ENCODE results near the gene TFF1. TPM values are rescaled to one million over a fixed set of nuclear protein-coding genes. Genes with fewer than 3 reads are reported as not detected.

Gene TFF1
- total and polyA plus RNA-seq, 2 experiments from 2014 or later = not detected

DNA sequence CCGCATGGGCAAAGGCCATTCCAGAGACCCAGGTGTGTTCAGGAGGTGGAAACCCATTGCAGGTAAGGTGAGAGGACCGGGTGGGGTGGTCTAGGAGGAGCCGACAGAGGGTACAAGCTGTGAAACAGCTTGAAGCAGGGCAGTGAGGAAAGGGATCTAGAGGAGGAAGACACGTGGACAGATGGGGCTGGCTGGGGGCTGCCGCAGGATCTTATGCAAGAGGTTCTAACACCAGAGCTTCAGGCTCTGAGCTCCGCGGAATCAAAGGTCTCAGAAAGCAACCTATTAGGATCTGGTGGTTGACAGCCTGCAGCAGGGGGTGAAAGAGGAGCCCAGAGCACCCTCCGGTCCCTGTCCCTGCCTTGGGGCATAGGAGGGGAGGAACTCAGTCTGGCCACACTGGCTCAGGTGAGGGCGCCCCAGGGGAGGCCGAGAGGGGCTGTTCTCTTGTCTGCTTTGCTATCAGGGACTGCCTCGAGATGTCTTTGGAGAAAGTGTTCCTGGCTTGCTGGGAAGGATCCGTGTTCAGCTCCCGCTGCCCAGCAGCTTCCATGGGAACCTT lies 1.9 kb downstream of the TFF1 start:
- no peaks in the 10 kb centered on the region for H3K4me1 ChIP-seq (ENCODE audit: low read depth)
- no peaks in the 10 kb centered on the region for H3K27me3 ChIP-seq
- TF ChIP-seq, protein P1, sequence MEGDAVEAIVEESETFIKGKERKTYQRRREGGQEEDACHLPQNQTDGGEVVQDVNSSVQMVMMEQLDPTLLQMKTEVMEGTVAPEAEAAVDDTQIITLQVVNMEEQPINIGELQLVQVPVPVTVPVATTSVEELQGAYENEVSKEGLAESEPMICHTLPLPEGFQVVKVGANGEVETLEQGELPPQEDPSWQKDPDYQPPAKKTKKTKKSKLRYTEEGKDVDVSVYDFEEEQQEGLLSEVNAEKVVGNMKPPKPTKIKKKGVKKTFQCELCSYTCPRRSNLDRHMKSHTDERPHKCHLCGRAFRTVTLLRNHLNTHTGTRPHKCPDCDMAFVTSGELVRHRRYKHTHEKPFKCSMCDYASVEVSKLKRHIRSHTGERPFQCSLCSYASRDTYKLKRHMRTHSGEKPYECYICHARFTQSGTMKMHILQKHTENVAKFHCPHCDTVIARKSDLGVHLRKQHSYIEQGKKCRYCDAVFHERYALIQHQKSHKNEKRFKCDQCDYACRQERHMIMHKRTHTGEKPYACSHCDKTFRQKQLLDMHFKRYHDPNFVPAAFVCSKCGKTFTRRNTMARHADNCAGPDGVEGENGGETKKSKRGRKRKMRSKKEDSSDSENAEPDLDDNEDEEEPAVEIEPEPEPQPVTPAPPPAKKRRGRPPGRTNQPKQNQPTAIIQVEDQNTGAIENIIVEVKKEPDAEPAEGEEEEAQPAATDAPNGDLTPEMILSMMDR (IDR thresholded peaks at IDR 0.05; ENCODE audit: low read depth, low read length) = no peak
- H3K27ac ChIP-seq = no peak overlapping the region
- no peak for DNase-seq (ENCODE audit: low read depth in 1 of 2, low spot score in 1 of 2)
- H3K4me3 ChIP-seq = no peak overlapping the region
- H3K36me3 ChIP-seq = no peaks in the 10 kb centered on the region
- no peaks in the 10 kb centered on the region for H3K9me3 ChIP-seq (ENCODE audit: low read depth)

DNA sequence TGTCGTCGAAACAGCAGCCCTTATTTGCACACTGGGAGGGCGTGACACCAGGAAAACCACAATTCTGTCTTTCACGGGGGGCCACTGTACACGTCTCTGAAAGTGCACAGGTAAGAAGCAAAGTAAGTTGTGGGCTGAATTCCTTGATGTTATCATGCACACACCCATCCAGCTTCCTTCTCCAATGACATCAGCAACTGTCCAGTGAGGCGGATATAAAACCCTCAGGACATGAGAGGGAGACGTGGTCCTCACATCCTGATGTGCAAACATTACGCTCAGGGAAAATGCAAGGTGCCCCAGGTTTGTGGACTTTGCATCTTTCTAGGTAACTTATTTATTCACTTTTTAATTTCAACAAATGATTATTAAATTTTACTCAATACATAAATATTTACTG lies 3.0 kb downstream of the TFF1 start:
- no peaks in the 10 kb centered on the region for H3K36me3 ChIP-seq
- H3K4me1 ChIP-seq (ENCODE audit: low read depth) = no peaks in the 10 kb centered on the region
- H3K27ac ChIP-seq = no peak overlapping the region
- no peaks in the 10 kb centered on the region for H3K27me3 ChIP-seq
- no peak for DNase-seq (ENCODE audit: low read depth in 1 of 2, low spot score in 1 of 2)
- no peaks in the 10 kb centered on the region for H3K9me3 ChIP-seq (ENCODE audit: low read depth)
- TF ChIP-seq, protein P1 (IDR thresholded peaks at IDR 0.05; ENCODE audit: low read depth, low read length) = no peak
- H3K4me3 ChIP-seq = no peak overlapping the region

DNA sequence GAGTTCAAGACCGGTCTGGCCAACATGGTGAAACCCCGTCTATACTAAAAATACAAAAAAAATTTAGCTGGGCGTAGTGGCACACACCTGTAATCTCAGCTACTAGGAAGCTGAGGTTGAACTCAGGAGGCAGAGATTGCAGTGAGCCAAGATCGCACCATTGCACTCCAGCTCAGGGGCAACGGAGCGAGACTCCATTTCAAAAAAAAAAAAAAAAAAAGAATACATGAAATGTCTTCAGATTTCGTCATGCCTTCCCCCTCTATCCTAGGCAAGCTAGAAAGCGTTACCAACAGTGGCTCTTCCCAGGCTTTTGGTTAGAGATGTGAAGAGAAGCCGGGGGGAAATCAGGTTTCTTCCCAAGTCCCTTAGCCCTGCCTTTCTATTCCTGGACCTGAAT lies 3.6 kb downstream of the TFF1 start:
- no peak for DNase-seq (ENCODE audit: low read depth in 1 of 2, low spot score in 1 of 2)
- Histone ChIP-seq H3K27ac (no peak overlapping the region), H3K36me3 (no peaks in the 10 kb centered on the region), H3K4me1 (ENCODE audit: low read depth) (no peaks in the 10 kb centered on the region), H3K9me3 (ENCODE audit: low read depth) (no peaks in the 10 kb centered on the region), H3K27me3 (no peaks in the 10 kb centered on the region), H3K4me3 (no peak overlapping the region)
- TF ChIP-seq, protein P1 (IDR thresholded peaks at IDR 0.05; ENCODE audit: low read depth, low read length) = no peak

- no peak for DNase-seq (ENCODE audit: low read depth in 1 of 2, low spot score in 1 of 2)
- H3K36me3 ChIP-seq = no peaks in the 10 kb centered on the region
- no peaks in the 10 kb centered on the region for H3K9me3 ChIP-seq (ENCODE audit: low read depth)
- TF ChIP-seq, protein P1 (IDR thresholded peaks at IDR 0.05; ENCODE audit: low read depth, low read length) = no peak
- H3K27ac ChIP-seq = no peak overlapping the region
- no peaks in the 10 kb centered on the region for H3K27me3 ChIP-seq
- H3K4me3 ChIP-seq = no peak overlapping the region
- no peaks in the 10 kb centered on the region for H3K4me1 ChIP-seq (ENCODE audit: low read depth)
Observed at GRCh38 chr21:42362198-42362597, 4.1 kb downstream of the TFF1 start.

GRCh38 chr21:42361286-42361685 lies 5.0 kb downstream of the TFF1 start:
- no peak overlapping the region for H3K27ac ChIP-seq
- H3K9me3 ChIP-seq (ENCODE audit: low read depth) = no peaks in the 10 kb centered on the region
- no peaks in the 10 kb centered on the region for H3K4me1 ChIP-seq (ENCODE audit: low read depth)
- no peak overlapping the region for H3K4me3 ChIP-seq
- TF ChIP-seq, protein P1 (IDR thresholded peaks at IDR 0.05; ENCODE audit: low read depth, low read length) = no peak
- DNase-seq (ENCODE audit: low read depth in 1 of 2, low spot score in 1 of 2) = no peak
- H3K36me3 ChIP-seq = no peaks in the 10 kb centered on the region
- no peaks in the 10 kb centered on the region for H3K27me3 ChIP-seq

DNA sequence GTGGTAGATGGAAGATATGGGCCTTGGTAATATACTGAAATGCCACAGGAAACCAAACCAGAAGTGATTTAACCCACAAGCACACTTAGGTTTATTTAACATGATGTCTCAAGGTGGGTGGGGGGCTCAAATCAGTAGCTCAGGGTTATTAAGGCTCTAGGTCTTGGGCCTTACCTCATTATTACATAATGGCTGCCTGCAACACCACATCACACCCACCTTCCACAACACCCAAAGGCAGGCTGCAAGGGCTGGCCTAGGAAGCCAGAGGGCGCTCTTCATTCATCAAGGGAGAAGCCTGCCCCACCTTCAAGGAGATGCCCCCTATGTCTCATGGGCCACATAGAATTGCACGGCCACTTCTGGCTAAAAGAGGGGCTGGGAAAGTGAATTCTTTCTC lies 6.0 kb downstream of the TFF1 start:
- TF ChIP-seq, protein P1 (IDR thresholded peaks at IDR 0.05; ENCODE audit: low read depth, low read length) = no peak
- Histone ChIP-seq H3K9me3 (ENCODE audit: low read depth) (no peaks in the 10 kb centered on the region), H3K4me3 (no peak overlapping the region), H3K36me3 (no peaks in the 10 kb centered on the region), H3K27me3 (no peaks in the 10 kb centered on the region), H3K4me1 (ENCODE audit: low read depth) (no peaks in the 10 kb centered on the region), H3K27ac (no peak overlapping the region)
- no peak for DNase-seq (ENCODE audit: low read depth in 1 of 2, low spot score in 1 of 2)
